H1 (cell line): ENCODE measurements around the gene FOXP4. TPM values are rescaled to one million over a fixed set of nuclear protein-coding genes. Genes with fewer than 3 reads are reported as not detected.

ENCODE experiments used
- CTCF ChIA-PET: fragments of 300-600 bp; sonication (Branson Sonifier 250); formaldehyde crosslinking; loops from one replicate; lab custom pipeline; 2021; ENCODE audit not compliant: partially characterized antibody; lab: Charles Lee
- POLR2A ChIA-PET: fragments of 300-600 bp; sonication (Branson Sonifier 250); formaldehyde crosslinking; loops from one replicate; lab custom pipeline; 2021; ENCODE audit warnings: inconsistent platforms; ENCODE audit not compliant: partially characterized antibody; lab: Charles Lee
- DNase-seq, 2 experiments: peaks; one replicate each; pipeline versions ENCODE4 v3.0.0 to v3.0.0-alpha.2; 2010 to 2022; ENCODE audit warnings: low spot score in 2 of 2, low read depth in 1 of 2, mixed read lengths in 1 of 2
- FAIRE-seq: peaks from 2 replicates; lab custom pipeline; 2011; peaks lifted over from hg19 to GRCh38; lab: Jason Lieb, UNC
- H2AFZ ChIP-seq: 2 replicates; pipeline ENCODE4 v1.8.1; 2012; ENCODE audit warnings: low read length, inconsistent platforms
- H2AK5ac ChIP-seq: 2 replicates; pipeline ENCODE4 v1.6.1; 2013; ENCODE audit warnings: low read depth, low read length
- H2BK120ac ChIP-seq: replicated peaks from 2 replicates; pipeline ENCODE3; 2013; ENCODE audit warnings: low read depth, low read length, inconsistent platforms
- H2BK12ac ChIP-seq: 2 replicates; pipeline ENCODE4 v1.6.1; 2013; ENCODE audit warnings: low read depth, low read length
- H2BK15ac ChIP-seq: 2 replicates; pipeline ENCODE4 v1.6.1; 2013; ENCODE audit warnings: low read length
- H2BK20ac ChIP-seq: 2 replicates; pipeline ENCODE4 v1.6.1; 2013; ENCODE audit warnings: low read length
- H2BK5ac ChIP-seq: 2 replicates; pipeline ENCODE4 v1.6.1; 2013; ENCODE audit warnings: low read depth, low read length
- H3K14ac ChIP-seq: 2 replicates; pipeline ENCODE4 v1.6.1; 2013; ENCODE audit warnings: inconsistent platforms; ENCODE audit not compliant: insufficient read length
- H3K18ac ChIP-seq: 2 replicates; pipeline ENCODE4 v1.6.1; 2013; ENCODE audit warnings: low read length; ENCODE audit errors: extremely low read depth
- H3K23ac ChIP-seq: 2 replicates; pipeline ENCODE4 v1.6.1; 2013; ENCODE audit warnings: inconsistent platforms; ENCODE audit not compliant: insufficient read length
- H3K23me2 ChIP-seq: 2 replicates; pipeline ENCODE4 v1.6.1; 2013; ENCODE audit warnings: low read depth, low read length
- H3K27ac ChIP-seq: 2 replicates; pipeline ENCODE4 v1.6.1; 2011; ENCODE audit warnings: low read depth, low read length, inconsistent platforms
- H3K27me3 ChIP-seq, 4 experiments: replicated peaks in 1 of 4; 1 replicate in 1 of 4; 2 replicates in 3 of 4; pipeline versions ENCODE4 v1.6.1 to v1.8.1; 2011 to 2013; ENCODE audit warnings: low read length in 3 of 4, mild to moderate bottlenecking in 3 of 4, inconsistent platforms in 2 of 4, mixed read lengths in 2 of 4, moderate library complexity in 1 of 4; ENCODE audit not compliant: control insufficient read depth in 3 of 4, insufficient read depth in 3 of 4; ENCODE audit errors: extremely low read depth in 1 of 4
- H3K36me3 ChIP-seq, 4 experiments: 2 replicates each; pipeline versions ENCODE4 v1.6.1 to v1.8.1; 2011 to 2013; ENCODE audit warnings: mild to moderate bottlenecking in 4 of 4, low read length in 3 of 4, moderate library complexity in 2 of 4, control low read depth in 1 of 4, inconsistent platforms in 1 of 4; ENCODE audit not compliant: insufficient read depth in 4 of 4, control insufficient read depth in 2 of 4
- H3K4ac ChIP-seq: replicated peaks from 2 replicates; pipeline ENCODE3; 2013; ENCODE audit warnings: low read length, low read depth, mixed read lengths, inconsistent platforms; ENCODE audit not compliant: insufficient read length
- H3K4me1 ChIP-seq, 4 experiments: replicated peaks in 1 of 4; 1 replicate in 1 of 4; 2 replicates in 3 of 4; pipeline versions ENCODE4 v1.6.1 to v1.8.1; 2011 to 2013; ENCODE audit warnings: low read length in 3 of 4, inconsistent platforms in 2 of 4, mixed read lengths in 1 of 4; ENCODE audit not compliant: insufficient read depth in 4 of 4, control insufficient read depth in 3 of 4
- H3K4me2 ChIP-seq, 2 experiments: 2 replicates each; pipeline versions ENCODE4 v1.6.1 to v1.8.1; 2011 to 2013; ENCODE audit warnings: low read depth in 2 of 2, low read length in 2 of 2, control low read depth in 1 of 2, inconsistent platforms in 1 of 2, mild to moderate bottlenecking in 1 of 2; ENCODE audit not compliant: insufficient read depth in 1 of 2
- H3K4me3 ChIP-seq, 4 experiments: fragments of 200-600, 300-600 bp in 1 of 4; sonication (generic), shearing (Covaris generic), sonication (Bioruptor Twin) in 1 of 4; 2 replicates each; pipeline versions ENCODE4 v1.5.1 to v1.8.1; 2011 to 2016; ENCODE audit warnings: low read length in 4 of 4, low read depth in 3 of 4, control low read depth in 2 of 4, inconsistent platforms in 2 of 4, mild to moderate bottlenecking in 2 of 4, mixed read lengths in 1 of 4, moderate library complexity in 1 of 4; ENCODE audit not compliant: insufficient read depth in 2 of 4; ENCODE audit errors: extremely low read depth in 1 of 4
- H3K56ac ChIP-seq: replicated peaks from 2 replicates; pipeline ENCODE3; 2013; ENCODE audit warnings: low read depth, mild to moderate bottlenecking, mixed read lengths, low read length, inconsistent platforms; ENCODE audit not compliant: insufficient read length
- H3K79me1 ChIP-seq: 2 replicates; pipeline ENCODE4 v1.6.1; 2013; ENCODE audit warnings: low read depth, low read length, control low read depth
- H3K79me2 ChIP-seq, 2 experiments: 2 replicates each; pipeline versions ENCODE4 v1.6.1 to v1.8.1; 2012 to 2013; ENCODE audit warnings: low read length in 2 of 2, mild to moderate bottlenecking in 2 of 2, inconsistent platforms in 1 of 2; ENCODE audit not compliant: insufficient read depth in 2 of 2, control insufficient read depth in 1 of 2
- H3K9ac ChIP-seq, 4 experiments: replicated peaks in 1 of 4; 1 replicate in 1 of 4; 2 replicates in 3 of 4; pipeline versions ENCODE4 v1.6.1 to v1.8.1; 2011 to 2013; ENCODE audit warnings: low read depth in 3 of 4, low read length in 3 of 4, control low read depth in 2 of 4, mild to moderate bottlenecking in 2 of 4, moderate library complexity in 2 of 4, inconsistent platforms in 1 of 4; ENCODE audit errors: extremely low read depth in 1 of 4
- H3K9me3 ChIP-seq, 2 experiments: 2 replicates each; pipeline versions ENCODE4 v1.6.1 to v1.8.1; 2012 to 2013; ENCODE audit warnings: mild to moderate bottlenecking in 2 of 2, moderate library complexity in 2 of 2, control low read depth in 1 of 2, inconsistent platforms in 1 of 2, low read depth in 1 of 2, low read length in 1 of 2, mixed read lengths in 1 of 2; ENCODE audit not compliant: insufficient read depth in 2 of 2
- H4K20me1 ChIP-seq, 2 experiments: replicated peaks in 1 of 2; 2 replicates each; pipeline versions ENCODE3 to v1.8.1; 2011 to 2013; ENCODE audit warnings: inconsistent platforms in 2 of 2, low read length in 2 of 2, mild to moderate bottlenecking in 1 of 2; ENCODE audit not compliant: insufficient read depth in 2 of 2, control insufficient read depth in 1 of 2
- H4K5ac ChIP-seq: 2 replicates; pipeline ENCODE4 v1.6.1; 2013; ENCODE audit warnings: low read length, low read depth, mixed read lengths, inconsistent platforms; ENCODE audit not compliant: insufficient read length
- H4K8ac ChIP-seq: 2 replicates; pipeline ENCODE4 v1.8.0; 2013; ENCODE audit warnings: mild to moderate bottlenecking, moderate library complexity, low read length, inconsistent platforms; ENCODE audit not compliant: insufficient read depth; ENCODE audit errors: extremely low read depth
- H4K91ac ChIP-seq: replicated peaks from 2 replicates; pipeline ENCODE3; 2013; ENCODE audit warnings: low read length, mixed read lengths, inconsistent platforms; ENCODE audit not compliant: insufficient read length
- CHD2 ChIP-seq: IDR thresholded peaks from 2 replicates; pipeline ENCODE4 v1.6.1; 2012; ENCODE audit warnings: low read length, improper control_type of control experiment
- GABPA ChIP-seq: IDR thresholded peaks from 2 replicates; pipeline ENCODE4 v1.6.1; 2011; ENCODE audit warnings: mild to moderate bottlenecking, low read length, moderate library complexity, borderline replicate concordance; ENCODE audit not compliant: insufficient read depth
- NANOG ChIP-seq: IDR thresholded peaks from 2 replicates; pipeline ENCODE4 v1.6.1; 2011; ENCODE audit warnings: low read length, low read depth, mild to moderate bottlenecking, inconsistent platforms; ENCODE audit not compliant: insufficient read depth, poor library complexity, severe bottlenecking
- POLR2A ChIP-seq, 2 experiments: IDR thresholded peaks; 1 replicate in 1 of 2; 2 replicates in 1 of 2; pipeline ENCODE4 v1.6.1; 2011; ENCODE audit warnings: low read depth in 2 of 2, low read length in 2 of 2, mild to moderate bottlenecking in 2 of 2; ENCODE audit errors: control extremely low read depth in 1 of 2
- RAD21 ChIP-seq, 2 experiments: IDR thresholded peaks in 1 of 2; conservative IDR thresholded peaks in 1 of 2; 2 replicates each; pipeline ENCODE4 v1.6.1; 2011; ENCODE audit warnings: low read depth in 2 of 2, low read length in 2 of 2, improper control_type of control experiment in 1 of 2, inconsistent platforms in 1 of 2, mild to moderate bottlenecking in 1 of 2, moderate library complexity in 1 of 2
- WGBS, 2 experiments: shearing (Covaris generic) in 1 of 2; methylation state at CpG; one replicate each; pipeline versions ENCODE4 v1.1.6 to v1.1.7; 2013 to 2015; ENCODE audit warnings: low lambda C conversion rate in 2 of 2, mixed read lengths in 2 of 2, inconsistent platforms in 1 of 2, low coverage in 1 of 2, missing lambda C conversion rate in 1 of 2; ENCODE audit not compliant: insufficient replicate concordance in 2 of 2, insufficient coverage in 1 of 2, insufficient read length in 1 of 2; ENCODE audit errors: extremely low coverage in 1 of 2, missing lambda C conversion rate in 1 of 2; 5-methylcytosine and 5-hydroxymethylcytosine counted together
- polyA plus RNA-seq, 7 experiments: library from polyadenylated mRNA; depleted of rRNA in 3 of 7; stranded (reverse) in 5 of 7; unstranded in 2 of 7; fragments of >200 nt in 5 of 7; fragments of 200-250 nt in 2 of 7; gene quantifications; 1 replicate in 5 of 7; 2 replicates in 1 of 7; 4 replicates in 1 of 7; pipeline versions ENCODE4 v1.2.1 to v1.2.3, GENCODE V29; 2011 to 2013; ENCODE audit warnings: missing spikeins in 2 of 7, mixed read lengths in 2 of 7
- total RNA-seq: library from RNA; stranded (reverse); fragmentation: NEBNext Ultra II Directional; extraction: Animal tissue kit (Norgen Biotek cat#: 25700); gene quantifications from 2 replicates; pipeline ENCODE4 v1.2.1, GENCODE V29; 2021

Gene FOXP4
- total and polyA plus RNA-seq, 2 of the 8 experiments (the other 6 are each of a cell fraction or from before 2014, with no cell fraction given): 4.8 to 13.3 TPM

DNA sequence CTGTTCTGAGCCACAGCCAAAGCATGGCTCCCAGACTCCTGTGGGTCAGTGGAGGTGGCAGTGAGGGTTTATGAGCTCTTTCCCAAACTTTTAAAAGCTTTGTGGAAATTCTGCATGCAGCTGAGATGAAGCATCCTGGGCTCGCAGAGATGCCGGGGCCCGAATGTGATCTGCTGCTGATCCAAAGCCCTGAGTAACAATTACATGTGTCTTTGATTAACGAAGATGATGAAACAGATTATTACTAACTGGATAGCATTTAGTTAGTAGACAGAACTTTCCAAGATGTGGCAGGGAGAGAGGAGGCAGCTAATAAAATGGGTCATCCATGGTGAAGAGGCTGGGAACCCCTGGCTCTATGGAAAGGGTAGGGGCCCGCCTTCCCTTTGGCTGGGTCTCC is 48.1 kb downstream of the FOXP4 start:
- H3K4ac ChIP-seq: no peak overlapping the region
- H4K20me1 ChIP-seq: peaks cover 0 to 2% of the 10 kb centered on the region in 2 experiments
- no peak overlapping the region for H3K4me2 ChIP-seq
- ChIA-PET POLR2A (interaction anchor here (0.9 to 1.6 kb wide), 3 partner anchors 9 to 41 kb away, joined by 4 to 6 read pairs (median 4); no protein-coding TSS in a partner anchor), CTCF (interaction anchor here (0.8 to 27.7 kb wide), 19 partner anchors 8 to 226 kb away, joined by 3 to 361 read pairs (median 4); no protein-coding TSS in a partner anchor)
- no peak overlapping the region for H3K23ac ChIP-seq
- no peak overlapping the region for H3K18ac ChIP-seq
- H2BK20ac ChIP-seq: no peak overlapping the region
- H2BK120ac ChIP-seq: no peak overlapping the region
- no peak overlapping the region for H2AK5ac ChIP-seq
- no peak overlapping the region for H3K14ac ChIP-seq
- no peaks in the 10 kb centered on the region for H3K79me2 ChIP-seq
- H3K56ac ChIP-seq: no peak overlapping the region
- H2AFZ ChIP-seq: no peak overlapping the region
- peaks cover 0 to 4% (median 2%) of the 10 kb centered on the region in 4 experiments; a peak in 3 of 8 replicates for H3K36me3 ChIP-seq
- peaks cover 3 to 19% (median 9%) of the 10 kb centered on the region in 4 experiments for H3K4me1 ChIP-seq
- no peak overlapping the region for H2BK5ac ChIP-seq
- no peak overlapping the region for H3K27ac ChIP-seq
- FAIRE-seq: no peak
- DNase-seq: no peak
- 96% methylated on average over 4 of the region's 5 CpGs; no CpG with 5 or more reads in 1 of the 2 experiments for WGBS, 2 experiments
- no peak for TF ChIP-seq GABPA
- TF ChIP-seq CHD2: no peak
- no peak for TF ChIP-seq RAD21 (IDR thresholded peaks at IDR 0.05 in 1 of 2, conservative IDR thresholded peaks at IDR 0.05 in 1 of 2; ENCODE audit: low read depth in 2 of 2, low read length in 2 of 2)
- TF ChIP-seq NANOG: no peak
- TF ChIP-seq POLR2A (IDR thresholded peaks at IDR 0.05; ENCODE audit: control extremely low read depth in 1 of 2, low read depth in 2 of 2, low read length in 2 of 2): no peak
- H3K79me1 ChIP-seq: no peaks in the 10 kb centered on the region
- no peaks in the 10 kb centered on the region for H3K27me3 ChIP-seq
- no peak overlapping the region for H3K9ac ChIP-seq
- H4K91ac ChIP-seq: no peak overlapping the region
- no peak overlapping the region for H2BK15ac ChIP-seq
- H2BK12ac ChIP-seq: no peak overlapping the region
- H4K8ac ChIP-seq: no peak overlapping the region
- no peak overlapping the region for H4K5ac ChIP-seq
- H3K23me2 ChIP-seq: no peaks in the 10 kb centered on the region
- H3K9me3 ChIP-seq: no peaks in the 10 kb centered on the region
- no peak overlapping the region for H3K4me3 ChIP-seq
